ENCODE measurements around the gene RPS17.

DNA sequence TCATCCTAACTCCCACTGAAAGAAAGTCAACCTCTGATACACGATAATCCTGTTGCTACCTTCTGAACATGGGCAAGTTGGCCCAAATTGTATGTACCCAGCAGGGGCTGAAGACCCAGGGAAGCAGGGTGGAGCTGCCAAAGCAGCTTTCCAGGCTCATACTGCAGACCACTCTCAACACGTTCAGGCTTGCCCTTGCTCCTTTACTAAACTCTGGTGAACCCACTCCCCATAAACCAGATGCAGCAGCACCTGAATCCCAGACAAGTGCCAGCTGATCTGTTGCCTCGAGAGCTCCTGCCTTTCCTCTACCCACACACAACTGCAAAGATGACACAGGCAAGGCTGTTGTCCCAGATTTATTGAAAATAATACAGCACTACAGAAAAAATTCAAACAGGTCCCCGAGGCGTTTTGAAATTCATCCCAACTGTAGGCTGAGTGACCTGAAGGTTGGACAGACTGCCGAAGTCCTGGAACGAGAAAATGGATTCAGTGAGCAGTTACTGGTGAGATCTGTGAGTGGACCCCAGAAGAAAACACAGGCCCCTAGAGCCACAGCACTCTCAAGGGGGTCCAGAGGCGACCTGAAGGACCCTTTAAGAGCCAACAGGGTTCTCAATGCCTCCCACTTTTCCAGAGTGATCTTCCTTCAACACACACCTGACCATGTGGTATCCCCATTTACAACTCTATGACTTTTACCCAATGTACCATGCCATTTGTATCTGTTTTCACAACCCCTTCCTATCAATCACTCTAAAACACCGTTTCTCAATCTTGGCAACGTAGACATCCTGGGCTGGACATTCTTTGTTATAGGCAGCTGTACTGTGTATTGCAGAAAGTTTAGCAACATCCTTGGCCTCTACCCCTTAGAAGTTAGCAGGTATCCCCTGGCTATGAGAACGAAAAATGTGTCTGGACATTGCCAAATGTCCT is 3.6 kb downstream of the RPS17 start:
- TF ChIP-seq, protein P1, sequence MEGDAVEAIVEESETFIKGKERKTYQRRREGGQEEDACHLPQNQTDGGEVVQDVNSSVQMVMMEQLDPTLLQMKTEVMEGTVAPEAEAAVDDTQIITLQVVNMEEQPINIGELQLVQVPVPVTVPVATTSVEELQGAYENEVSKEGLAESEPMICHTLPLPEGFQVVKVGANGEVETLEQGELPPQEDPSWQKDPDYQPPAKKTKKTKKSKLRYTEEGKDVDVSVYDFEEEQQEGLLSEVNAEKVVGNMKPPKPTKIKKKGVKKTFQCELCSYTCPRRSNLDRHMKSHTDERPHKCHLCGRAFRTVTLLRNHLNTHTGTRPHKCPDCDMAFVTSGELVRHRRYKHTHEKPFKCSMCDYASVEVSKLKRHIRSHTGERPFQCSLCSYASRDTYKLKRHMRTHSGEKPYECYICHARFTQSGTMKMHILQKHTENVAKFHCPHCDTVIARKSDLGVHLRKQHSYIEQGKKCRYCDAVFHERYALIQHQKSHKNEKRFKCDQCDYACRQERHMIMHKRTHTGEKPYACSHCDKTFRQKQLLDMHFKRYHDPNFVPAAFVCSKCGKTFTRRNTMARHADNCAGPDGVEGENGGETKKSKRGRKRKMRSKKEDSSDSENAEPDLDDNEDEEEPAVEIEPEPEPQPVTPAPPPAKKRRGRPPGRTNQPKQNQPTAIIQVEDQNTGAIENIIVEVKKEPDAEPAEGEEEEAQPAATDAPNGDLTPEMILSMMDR (IDR thresholded peaks at IDR 0.05; ENCODE audit: insufficient read depth, low read depth, low read length), result no peak
- no peak for TF ChIP-seq EZH2 (IDR thresholded peaks at IDR 0.05; ENCODE audit: insufficient read depth, low read length)
